Measurements from ENCODE around the gene ARHGAP15.

The ARHGAP15 gene

DNA sequence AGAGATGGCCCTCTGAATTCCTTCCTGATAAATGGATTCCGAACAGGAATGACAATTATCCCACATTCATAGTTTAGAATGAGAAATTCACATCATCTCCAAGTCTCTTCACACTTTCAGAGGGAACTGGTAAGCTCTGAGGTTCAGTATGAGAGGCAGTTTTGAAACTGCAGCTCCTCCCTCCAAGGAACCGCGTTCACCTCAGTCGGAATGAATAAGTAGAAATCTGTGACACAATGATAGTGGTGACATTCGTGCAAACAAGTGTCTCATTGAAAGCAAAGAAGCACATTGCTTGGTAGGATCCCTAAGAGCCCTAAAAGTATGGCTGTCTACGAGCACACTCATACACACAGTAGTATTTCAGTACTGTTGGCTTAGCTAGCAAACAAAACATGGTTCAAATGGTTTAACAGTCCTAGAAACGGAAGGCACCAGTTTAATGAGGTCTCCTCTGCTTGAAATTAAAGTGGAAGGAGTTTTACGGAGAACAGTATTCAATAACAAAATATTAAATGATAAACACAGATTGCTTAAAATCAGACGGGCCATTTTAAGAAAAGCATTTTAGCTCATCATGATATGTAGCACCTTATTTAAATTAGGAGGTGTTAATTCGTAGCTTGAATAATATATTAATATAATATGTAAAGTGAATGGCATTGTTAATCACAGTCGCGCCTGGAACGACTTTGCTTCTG, 225.0 kb downstream of the ARHGAP15 start:
- DNase-seq, result no peak

DNA sequence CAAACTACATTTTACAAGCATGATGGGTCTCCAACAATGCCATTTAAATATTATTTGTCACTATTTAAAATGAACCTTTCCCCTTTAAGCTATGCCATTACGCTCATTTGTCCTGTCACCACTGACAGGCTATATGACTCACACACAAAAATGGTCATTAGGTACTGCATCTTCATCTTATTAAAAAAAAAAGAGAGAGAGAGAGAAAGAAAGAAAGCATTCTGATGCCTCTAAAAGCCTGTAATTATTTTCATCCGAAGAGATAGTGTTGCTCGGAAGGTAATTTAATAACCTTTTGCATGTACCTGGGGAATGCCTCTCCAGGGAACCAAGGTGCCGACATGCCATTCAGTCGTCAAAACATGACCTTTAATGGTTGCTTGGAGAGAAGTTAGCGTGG, 226.7 kb downstream of the ARHGAP15 start:
- DNase-seq, result no peak

DNA sequence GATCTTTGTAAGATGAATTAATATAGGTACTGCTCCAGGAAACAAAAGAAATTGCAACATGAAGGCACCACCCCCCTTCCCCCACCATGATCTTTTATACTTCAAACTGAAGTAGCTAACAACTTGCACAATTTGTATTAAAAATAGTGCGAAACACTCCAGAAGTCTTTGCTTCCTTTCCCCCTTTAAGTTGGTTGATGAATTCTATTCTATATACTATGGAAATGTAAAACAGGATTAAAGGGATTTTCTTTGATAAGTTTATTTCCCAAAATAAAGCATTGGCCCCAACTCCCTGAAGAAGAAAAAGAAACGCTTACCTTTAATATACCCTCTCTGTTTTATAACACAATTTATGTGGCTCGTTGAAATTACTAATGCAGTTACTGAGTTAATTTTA, 227.1 kb downstream of the ARHGAP15 start:
- no peak for DNase-seq

DNA sequence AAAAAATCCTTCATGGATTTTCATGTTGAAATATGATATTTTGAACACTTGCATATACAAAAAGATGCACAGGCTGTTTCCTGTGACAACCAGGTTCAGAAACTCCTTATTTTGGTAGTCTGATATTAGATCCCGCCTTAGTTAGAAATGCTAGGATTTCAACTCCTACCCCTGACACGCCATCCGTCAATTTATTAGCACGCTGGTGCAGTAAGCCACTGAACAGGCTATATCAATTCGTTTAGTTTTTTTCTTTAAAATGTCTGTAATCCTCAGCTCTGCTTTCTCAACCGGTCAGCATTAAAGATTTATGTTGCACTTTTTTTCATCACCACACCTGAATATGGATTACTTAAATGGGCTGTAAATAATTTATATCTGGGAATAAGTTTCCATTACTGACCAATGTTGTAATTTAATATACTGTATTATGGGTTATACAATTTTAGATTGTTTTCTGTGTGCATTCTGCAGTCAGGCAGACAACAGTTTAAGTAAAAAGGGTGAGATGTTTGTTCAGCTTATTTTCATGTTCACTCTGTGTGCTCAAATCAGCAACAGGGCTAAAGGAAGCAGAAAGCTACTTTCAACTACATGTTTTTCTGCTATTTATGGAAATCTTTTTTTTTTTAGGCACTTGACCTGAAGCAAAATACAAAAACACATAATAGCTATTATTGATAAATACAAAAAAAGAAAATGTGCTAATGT, 227.7 kb downstream of the ARHGAP15 start:
- no peak for DNase-seq

DNA sequence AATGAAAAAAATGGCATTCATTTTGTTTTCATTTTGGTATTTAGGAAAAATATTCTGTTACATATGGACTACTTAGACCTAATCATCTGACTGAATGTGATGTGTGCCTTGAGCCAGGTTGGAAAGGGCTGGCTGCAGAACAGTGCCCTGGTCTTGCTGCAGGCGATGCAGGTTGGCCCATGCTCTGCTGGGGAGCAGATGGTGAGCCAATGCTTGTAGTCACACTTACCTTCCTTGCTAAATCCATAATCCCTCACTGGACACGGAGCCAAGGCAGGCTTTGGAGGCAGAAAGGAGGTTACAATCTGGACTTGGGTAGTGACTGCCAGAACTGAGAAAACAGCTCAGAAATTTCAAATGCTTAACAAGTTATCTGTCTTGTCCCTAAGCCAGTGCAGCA, 228.7 kb downstream of the ARHGAP15 start:
- no peak for DNase-seq

DNA sequence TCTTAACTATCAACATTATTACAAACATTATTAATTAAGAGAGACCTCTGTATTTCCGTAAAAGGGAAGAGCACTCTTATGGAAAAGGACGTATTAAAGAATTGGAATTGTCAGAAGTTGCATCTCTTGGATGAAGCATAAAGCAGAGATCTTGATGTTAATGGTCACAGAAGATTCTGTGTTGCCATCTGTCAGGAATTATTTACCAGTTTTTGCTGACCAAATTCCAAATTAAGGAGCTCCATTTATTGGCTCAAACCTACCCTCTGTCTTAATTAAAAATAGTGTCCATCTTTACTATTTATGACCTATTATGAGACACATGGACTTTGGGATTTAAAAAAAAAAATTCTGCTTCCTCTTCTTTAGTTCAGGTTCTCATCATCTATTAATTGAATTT, 232.1 kb downstream of the ARHGAP15 start:
- DNase-seq, result no peak

DNA sequence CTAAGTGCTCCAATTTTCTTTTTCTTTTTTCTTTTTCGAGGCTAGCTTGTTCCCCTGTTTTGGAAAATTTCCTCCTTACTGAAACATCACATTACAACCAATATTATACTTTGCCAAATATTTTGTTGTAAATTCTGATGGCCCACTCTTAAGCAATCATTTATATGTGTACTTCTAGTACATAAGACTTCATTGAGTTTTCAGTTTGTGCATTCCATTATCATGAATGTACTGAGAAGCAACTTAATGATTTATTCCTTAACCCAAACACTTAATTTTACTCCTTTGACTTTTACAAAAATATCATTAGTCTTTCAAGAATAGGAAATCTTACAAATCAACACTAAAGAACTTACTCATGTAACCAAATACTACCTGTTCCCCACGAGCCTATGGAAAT, 242.4 kb downstream of the ARHGAP15 start:
- DNase-seq, result no peak

DNA sequence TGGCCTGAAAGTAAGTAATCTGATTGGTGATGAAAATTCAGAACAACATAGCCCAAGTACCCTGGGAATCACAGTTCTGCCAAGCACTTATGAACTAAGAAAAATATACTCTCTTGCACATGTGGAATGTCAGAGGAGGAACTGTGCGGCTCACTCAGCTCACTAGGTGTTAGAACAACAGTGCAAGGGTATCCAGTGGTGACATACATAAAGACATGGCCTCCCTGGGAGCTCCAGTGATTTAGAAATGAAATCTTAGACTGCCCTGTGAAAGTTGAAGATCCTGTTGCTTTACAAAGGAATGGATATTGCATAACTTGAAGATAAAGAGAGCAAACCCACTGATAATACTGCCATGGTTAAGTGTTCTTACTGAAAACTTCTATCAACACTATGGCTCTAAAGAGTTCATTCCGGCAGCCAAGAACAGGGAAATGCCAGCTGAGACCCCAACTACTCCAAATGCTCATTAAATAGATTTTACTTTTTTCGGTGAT, 246.2 kb downstream of the ARHGAP15 start:
- DNase-seq, result no peak

DNA sequence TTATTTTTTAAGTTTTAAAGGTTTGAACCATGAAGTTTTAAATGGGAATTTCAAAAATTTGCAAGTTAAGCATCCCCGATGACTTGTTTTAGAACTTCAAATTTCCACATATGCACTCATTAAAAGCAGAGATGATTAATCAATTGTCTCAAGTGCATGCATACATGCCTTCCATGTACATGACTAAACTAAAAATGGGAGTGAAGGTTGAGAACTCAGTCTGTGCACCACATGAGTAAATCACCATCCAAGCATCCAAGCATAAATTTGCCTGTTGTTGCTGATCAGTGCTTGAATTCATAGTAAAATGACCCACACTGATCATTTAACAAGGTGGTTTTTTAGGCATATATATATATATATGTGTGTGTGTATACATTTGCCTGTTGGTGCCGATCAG, 249.8 kb downstream of the ARHGAP15 start:
- no peak for DNase-seq

DNA sequence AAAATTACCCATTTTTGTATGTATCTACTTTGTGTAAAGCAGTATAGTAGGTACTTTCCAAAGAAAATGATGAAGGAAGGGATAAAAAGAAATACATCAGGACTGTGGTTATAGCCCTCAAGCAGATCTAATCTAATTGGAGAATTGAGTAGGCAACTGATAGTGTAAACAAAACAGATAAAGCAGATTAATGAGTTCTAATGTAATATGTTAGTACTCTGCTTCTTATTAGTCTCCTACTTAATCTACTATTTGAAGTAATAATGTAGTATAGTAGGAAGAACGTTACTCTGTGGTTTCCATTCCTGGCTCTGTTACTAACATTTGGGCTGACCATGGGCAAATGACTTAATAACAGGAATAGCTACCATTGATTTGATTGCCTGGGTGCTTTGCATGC, 250.7 kb downstream of the ARHGAP15 start:
- DNase-seq, result no peak

DNA sequence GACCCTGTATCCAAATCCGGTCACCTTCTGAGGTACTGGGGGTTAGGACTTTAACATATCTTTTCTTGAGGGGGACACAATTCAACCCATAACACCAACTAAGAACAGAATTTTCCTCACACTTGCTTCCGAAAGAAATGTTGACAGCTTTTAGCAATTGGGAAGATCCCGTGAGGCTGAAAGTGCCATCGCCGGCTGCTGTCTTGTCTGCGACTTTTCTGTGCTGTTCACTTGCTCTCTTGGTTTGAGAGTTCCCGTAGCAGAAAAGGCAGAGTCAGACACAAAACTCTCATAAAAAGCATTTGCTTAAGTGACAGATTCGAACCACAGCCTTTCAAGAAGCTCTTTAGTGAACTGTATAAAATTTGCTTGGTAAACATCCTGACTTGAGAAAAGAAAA, 253.4 kb downstream of the ARHGAP15 start:
- DNase-seq, result no peak

DNA sequence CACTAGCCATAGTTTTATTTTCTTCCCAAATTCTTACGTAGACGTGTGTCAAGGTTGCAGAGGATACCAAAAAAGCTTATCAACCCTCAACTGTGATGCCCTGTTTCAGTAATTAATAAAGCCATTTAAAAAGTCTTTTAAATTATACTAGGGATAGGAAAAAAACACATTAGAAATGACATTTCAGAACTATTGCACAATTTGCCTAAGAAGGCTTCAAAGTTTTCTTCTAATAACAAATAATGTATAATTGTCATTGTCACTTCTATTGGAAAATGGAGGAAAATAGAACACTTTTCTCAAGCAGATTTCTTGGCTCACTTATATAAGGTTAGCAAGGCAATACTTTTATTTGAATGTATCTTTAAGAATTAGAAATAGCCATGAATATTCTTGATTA, 253.8 kb downstream of the ARHGAP15 start:
- no peak for DNase-seq

DNA sequence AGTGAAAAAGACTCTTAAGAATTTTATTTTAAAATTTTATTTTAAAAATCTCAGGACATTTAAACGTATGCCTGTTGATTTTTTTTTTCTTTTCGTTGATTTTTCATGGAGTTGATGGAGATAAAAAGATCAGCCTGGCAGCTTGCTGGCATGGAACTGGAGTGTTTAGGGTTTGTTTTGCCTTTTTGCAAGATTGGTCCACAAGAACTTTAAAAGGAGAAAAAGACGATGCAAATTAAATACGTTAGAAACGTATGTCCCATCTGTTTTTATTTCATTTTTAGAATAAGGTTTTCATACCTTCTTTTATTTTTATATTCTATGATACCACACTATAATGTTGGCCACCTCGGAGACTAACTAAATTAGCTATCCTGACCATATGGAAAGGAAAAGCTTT, 254.9 kb downstream of the ARHGAP15 start:
- DNase-seq, result no peak

DNA sequence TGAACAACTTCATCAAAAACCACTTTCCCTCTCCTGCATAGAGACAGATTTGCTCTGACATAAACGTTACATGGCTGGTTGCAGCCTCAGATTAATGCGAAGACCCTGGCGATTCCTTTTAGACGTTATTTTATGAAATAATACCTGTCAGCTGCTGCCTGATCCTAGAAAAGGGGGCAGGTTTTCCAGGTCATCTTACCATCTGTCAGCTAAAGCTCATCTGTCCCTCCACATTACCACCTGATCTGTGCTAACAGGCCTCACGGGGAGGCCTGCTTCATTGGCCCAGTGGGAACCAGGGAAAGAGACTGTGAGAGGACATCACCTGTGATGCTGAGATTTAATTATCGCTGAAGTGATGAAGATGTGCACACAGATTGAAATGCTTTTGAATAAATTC, 261.0 kb downstream of the ARHGAP15 start:
- DNase-seq, result no peak

DNA sequence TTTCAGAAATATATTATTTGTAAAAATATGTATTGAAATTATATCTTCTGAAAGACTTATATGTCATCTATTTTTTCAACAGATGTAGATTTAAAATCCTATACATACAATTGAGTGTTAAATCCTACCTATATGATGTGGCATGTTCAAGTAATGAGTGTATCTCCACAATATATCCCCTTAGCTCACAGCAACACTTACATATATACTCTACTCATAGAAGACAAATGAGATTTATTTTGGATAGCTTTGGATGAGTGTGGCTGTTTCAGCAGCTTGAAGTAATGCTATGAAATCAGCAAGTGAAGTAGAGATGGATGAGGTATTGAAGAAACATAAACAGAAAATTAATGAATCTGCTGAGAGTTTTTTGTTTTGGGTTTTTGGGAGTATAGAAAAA, 263.1 kb downstream of the ARHGAP15 start:
- no peak for DNase-seq

DNA sequence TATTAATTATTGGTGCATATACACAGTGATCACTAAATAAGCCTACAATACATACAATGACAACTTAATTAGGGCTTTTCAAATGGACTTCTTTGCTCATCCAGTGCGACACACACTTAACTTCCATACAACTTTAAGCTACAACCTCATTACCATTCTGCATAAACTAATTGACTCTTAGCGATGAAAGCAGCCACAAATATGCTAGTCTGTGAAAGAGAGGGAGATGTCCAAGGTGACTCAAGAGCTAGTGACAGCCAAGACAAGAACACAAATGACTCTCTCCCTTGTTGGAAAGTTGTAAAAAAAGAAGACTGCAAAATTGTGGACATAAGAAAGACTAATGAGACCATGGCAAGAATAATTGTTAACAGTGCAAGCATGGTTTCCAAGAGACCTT, 264.8 kb downstream of the ARHGAP15 start:
- DNase-seq, result no peak

DNA sequence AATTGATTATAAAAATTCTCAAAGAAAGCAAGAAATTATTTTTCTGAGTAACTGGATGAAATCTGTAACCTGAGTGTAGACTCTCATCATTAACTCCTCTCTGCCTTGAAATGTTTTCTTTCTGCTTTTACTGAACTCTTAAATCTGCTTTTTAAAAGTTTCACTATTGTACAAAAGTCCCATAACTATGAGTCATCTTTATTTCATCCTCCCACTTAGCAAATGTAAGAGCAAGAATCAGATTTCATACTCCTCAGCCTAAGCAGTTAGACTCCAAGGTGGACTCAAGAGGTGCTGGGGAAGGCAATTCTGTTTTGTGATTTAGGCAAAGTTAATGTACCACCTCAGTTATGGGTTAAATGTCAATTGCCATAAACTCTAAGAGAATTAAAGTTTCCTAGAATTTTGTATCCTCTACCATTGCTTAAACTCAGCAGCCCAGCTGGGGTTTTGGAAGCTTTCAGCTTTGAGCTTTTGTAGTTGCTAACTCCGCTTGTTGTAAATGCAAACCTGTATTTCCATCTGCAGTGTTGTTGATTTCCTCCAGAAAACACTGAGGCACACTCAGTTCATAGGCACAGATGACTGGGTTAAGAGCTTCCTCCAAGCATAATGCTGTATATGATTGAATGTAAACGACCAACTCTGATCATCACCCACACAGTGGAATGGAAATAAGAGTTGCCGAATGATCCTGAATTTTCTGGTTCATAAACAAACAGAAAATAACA, 268.8 kb downstream of the ARHGAP15 start:
- no peak for DNase-seq

DNA sequence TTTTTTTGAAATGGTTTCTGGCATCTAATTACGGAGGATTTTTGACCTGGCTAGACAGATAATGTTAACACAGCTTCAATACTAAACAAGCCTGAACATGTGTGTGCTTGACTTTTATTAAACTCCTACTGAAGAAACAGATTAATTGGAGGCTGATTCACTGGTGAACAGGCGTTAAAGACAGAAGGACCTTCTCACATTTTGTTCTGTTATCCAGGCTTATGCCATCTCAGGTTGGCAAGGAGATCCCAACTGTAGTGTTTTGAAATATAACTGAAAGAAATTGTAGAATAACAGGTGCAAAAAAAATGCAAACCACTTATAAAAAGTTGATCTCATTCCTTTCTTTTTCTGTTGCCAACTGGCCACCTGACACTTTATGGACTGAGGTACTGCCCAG, 269.6 kb downstream of the ARHGAP15 start:
- no peak for DNase-seq

DNA sequence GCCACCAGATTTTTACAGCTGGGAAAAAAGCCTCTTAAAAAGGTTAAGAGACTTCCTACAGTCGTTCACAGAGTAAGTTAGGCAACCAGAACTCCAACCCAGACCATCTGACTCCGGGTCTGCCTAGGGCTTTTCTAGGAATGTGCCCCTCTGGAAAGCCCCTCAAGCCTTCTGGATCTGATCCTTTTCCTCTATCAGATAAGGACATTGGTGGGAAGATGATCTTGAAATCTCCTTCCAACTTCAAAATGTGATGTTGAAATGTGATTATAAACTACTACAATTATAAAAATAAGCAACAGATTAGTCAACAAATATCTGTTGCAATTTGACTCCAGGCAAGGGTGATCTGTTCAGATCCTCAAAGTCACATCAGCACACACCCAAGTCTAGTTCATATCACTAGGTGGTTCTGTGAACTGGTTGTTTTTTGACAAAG, 270.4 kb downstream of the ARHGAP15 start:
- no peak for DNase-seq

DNA sequence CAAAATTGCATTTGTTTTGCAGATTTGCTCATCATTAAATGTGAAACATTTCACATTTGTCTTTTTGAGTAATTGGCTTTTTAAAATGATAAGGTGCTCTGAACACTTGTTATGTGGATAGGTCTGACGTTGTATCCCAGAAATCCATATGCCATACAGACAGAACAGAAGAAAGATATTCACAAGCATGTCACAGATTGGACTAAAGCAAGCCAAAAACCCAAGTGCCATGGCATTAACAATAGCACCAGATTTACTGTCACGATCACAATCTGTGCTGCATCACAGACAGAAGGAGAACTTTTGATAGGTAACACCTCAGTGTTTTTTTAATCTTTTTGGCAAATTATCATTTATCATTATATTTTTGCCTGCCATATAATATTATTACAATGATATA, 272.6 kb downstream of the ARHGAP15 start:
- no peak for DNase-seq

DNA sequence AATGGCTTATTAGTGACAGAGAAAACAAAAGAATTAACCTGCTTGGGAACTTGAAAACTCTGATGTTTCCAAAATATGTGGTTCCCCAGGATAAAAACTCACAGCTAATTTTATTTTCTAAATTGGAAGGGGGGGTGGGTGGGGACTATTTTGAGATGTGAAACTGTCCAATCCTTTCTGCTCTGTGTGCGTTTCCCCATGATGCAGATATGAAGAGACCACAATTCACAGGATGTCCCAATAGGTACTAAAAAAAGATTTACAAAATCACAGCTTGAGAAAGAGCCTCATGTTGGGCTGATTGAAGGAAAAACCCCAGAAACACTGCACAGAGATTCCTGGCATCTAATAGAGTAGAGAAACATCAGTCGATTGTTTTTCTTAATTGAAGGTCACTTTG, 273.2 kb downstream of the ARHGAP15 start:
- DNase-seq, result no peak

DNA sequence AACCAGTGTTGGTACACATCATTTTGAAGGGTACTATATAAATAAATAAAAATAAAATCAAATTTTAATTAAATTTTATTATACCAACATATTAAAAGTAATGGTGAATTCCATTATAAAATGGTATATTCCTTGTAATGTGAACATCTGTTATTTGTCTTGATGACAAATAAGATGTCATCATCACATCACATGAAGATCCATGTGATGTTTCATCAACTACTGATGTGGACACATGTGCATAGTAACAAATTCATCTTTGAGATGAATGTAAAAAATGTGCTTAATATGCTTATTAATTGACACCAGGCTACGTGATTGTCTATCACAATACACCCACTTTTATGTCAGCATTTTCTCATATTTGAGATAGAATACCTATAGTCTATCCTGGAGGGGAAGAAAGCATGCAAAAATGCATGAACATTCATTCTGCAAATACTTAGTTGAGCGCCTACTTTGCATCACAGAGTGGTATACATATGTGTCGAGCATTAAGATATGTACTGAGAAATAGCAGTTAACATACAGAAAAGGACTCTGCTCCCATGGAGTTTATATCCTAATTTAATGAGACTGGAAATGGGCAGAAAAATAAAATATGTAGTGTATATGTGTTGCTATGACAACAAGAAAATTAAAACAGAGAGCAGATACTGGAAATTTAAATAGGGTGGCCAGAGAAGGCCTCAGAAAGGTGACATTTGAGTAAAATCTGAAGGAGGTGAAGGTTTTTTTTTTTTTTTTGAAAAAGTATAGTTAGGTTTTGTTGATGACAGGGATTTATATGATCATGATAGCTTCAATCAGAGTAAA, 281.1 kb downstream of the ARHGAP15 start:
- DNase-seq, result no peak

DNA sequence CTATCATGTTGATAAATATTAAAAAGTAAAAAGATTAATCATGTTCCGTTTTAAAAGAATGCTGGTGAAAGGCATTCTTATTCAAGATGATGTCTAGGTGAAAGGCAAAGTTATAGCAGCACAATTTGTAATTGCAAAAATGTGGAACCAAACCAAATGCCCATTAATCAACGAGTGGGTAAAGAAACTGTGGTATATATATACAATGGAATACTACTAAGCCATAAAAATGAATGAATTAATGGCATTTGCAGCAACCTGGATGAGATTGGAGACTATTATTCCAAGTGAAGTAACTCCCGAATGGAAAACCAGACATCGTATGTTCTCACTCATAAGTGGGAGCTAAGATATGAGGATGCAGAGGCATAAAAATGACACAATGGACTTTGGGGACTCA, 286.4 kb downstream of the ARHGAP15 start:
- DNase-seq, result no peak
